B cell (primary cell): ENCODE measurements around the gene BIN2. TPM values are rescaled to one million over a fixed set of nuclear protein-coding genes. Genes with fewer than 3 reads are reported as not detected.

Experiments used
- ATAC-seq: fragments of 200-7000 bp; cut with Tn5 transposase; one replicate; pipeline ENCODE4 v1.10.0; 2021; ENCODE audit warnings: low read depth, mild to moderate bottlenecking, moderate number of reproducible peaks, moderate library complexity
- CTCF ChIA-PET: fragments of 350-600 bp; sonication (Branson Sonifier 250); formaldehyde crosslinking; loops from one replicate; lab custom pipeline; 2021; ENCODE audit warnings: antibody characterized with exemption, inconsistent platforms; lab: Charles Lee
- POLR2A ChIA-PET: fragments of 350-600 bp; sonication (Branson Sonifier 250); formaldehyde crosslinking; loops from one replicate; lab custom pipeline; 2021; ENCODE audit warnings: antibody characterized with exemption; lab: Charles Lee
- DNase-seq: peaks from one replicate; pipeline ENCODE4 v3.0.0; 2013
- H2AFZ ChIP-seq: 2 replicates; pipeline ENCODE4 v1.6.1; 2012; ENCODE audit warnings: mild to moderate bottlenecking, low read depth, low read length; ENCODE audit not compliant: insufficient read depth, poor library complexity, severe bottlenecking
- H3K27ac ChIP-seq, 2 donors: 1 replicate in 1 of 2; 2 replicates in 1 of 2; pipeline ENCODE4 v1.5.1; 2012 to 2013; ENCODE audit warnings: low read length in 2 of 2, mild to moderate bottlenecking in 2 of 2, moderate library complexity in 1 of 2
- H3K27me3 ChIP-seq, 4 experiments: fragments of 200-600 bp in 1 of 4; sonication (generic) in 1 of 4; replicated peaks in 1 of 4; 1 replicate in 2 of 4; 2 replicates in 2 of 4; pipeline versions ENCODE4 v1.6.1 to v1.7.0; 2013 to 2016; ENCODE audit warnings: low read length in 3 of 4, mild to moderate bottlenecking in 2 of 4, mixed read lengths in 1 of 4, moderate library complexity in 1 of 4; ENCODE audit not compliant: insufficient read depth in 4 of 4, control insufficient read depth in 3 of 4; ENCODE audit errors: control extremely low read depth in 1 of 4
- H3K36me3 ChIP-seq, 2 experiments: replicated peaks in 1 of 2; 1 replicate in 1 of 2; 2 replicates in 1 of 2; pipeline versions ENCODE4 v1.6.1 to v1.7.1; 2013; ENCODE audit warnings: low read length in 1 of 2; ENCODE audit not compliant: insufficient read depth in 2 of 2, control insufficient read depth in 1 of 2; ENCODE audit errors: control extremely low read depth in 1 of 2, extremely low read depth in 1 of 2
- H3K4me1 ChIP-seq, 2 donors: fragments of 200-600 bp in 1 of 2; sonication (generic) in 1 of 2; 1 replicate in 1 of 2; 2 replicates in 1 of 2; pipeline versions ENCODE4 v1.5.1 to v1.6.1; 2013 to 2017; ENCODE audit warnings: low read length in 2 of 2; ENCODE audit not compliant: control insufficient read depth in 2 of 2, insufficient read depth in 2 of 2
- H3K4me2 ChIP-seq: replicated peaks from 2 replicates; pipeline ENCODE3; 2012; ENCODE audit warnings: mild to moderate bottlenecking, low read depth, low read length; ENCODE audit not compliant: poor library complexity, severe bottlenecking
- H3K4me3 ChIP-seq, 5 experiments: fragments of 200-600 bp in 1 of 5; sonication (generic) in 1 of 5; 1 replicate in 3 of 5; 2 replicates in 2 of 5; pipeline versions ENCODE4 v1.5.1 to v1.7.0; 2011 to 2016; ENCODE audit warnings: low read length in 4 of 5, mild to moderate bottlenecking in 4 of 5, low read depth in 2 of 5, control low read depth in 1 of 5, moderate library complexity in 1 of 5; ENCODE audit not compliant: insufficient read depth in 1 of 5; ENCODE audit errors: control extremely low read depth in 1 of 5, extremely low read depth in 1 of 5
- H3K79me2 ChIP-seq: fragments of 200-600 bp; sonication (generic); one replicate; pipeline ENCODE4 v1.6.0; 2016; ENCODE audit warnings: low read length; ENCODE audit not compliant: control insufficient read depth, insufficient read depth
- H3K9ac ChIP-seq: fragments of 200-600 bp; sonication (generic); 2 replicates; pipeline ENCODE4 v1.6.1; 2017; ENCODE audit warnings: mild to moderate bottlenecking, low read length, moderate library complexity
- H3K9me3 ChIP-seq, 3 donors: one replicate each; pipeline versions ENCODE4 v1.6.1 to v1.7.1; 2013; ENCODE audit warnings: low read length in 2 of 3; ENCODE audit not compliant: control insufficient read depth in 2 of 3, insufficient read depth in 1 of 3; ENCODE audit errors: control extremely low read depth in 1 of 3
- H4K20me1 ChIP-seq: 2 replicates; pipeline ENCODE4 v1.6.0; 2012; ENCODE audit warnings: mild to moderate bottlenecking, low read length; ENCODE audit not compliant: insufficient read depth, control insufficient read depth, poor library complexity, severe bottlenecking
- H3K27ac Mint-ChIP-seq: one replicate; pipeline ENCODE4 v1.8.0; 2021; ENCODE audit warnings: mixed read lengths
- H3K27me3 Mint-ChIP-seq: one replicate; pipeline ENCODE4 v1.8.0; 2021; ENCODE audit warnings: mixed read lengths
- H3K4me1 Mint-ChIP-seq: one replicate; pipeline ENCODE4 v1.8.0; 2021; ENCODE audit warnings: mixed read lengths
- H3K4me3 Mint-ChIP-seq: one replicate; pipeline ENCODE4 v1.8.0; 2021; ENCODE audit warnings: mixed read lengths
- H3K9me3 Mint-ChIP-seq: one replicate; pipeline ENCODE4 v1.8.0; 2022; ENCODE audit warnings: mixed read lengths; ENCODE audit not compliant: insufficient read depth
- CTCF ChIP-seq: fragments of 200-600 bp; IDR thresholded peaks from one replicate; pipeline ENCODE4 v1.8.0; 2022; ENCODE audit warnings: antibody characterized with exemption, mild to moderate bottlenecking
- EZH2 ChIP-seq: IDR thresholded peaks from 2 replicates; pipeline ENCODE4 v1.6.1; 2012; ENCODE audit warnings: borderline replicate concordance, low read depth, mild to moderate bottlenecking, moderate library complexity, low read length; ENCODE audit not compliant: insufficient read depth, poor library complexity, severe bottlenecking
- WGBS: methylation state at CpG from one replicate; pipeline ENCODE4 v1.1.5; 2013; ENCODE audit warnings: missing lambda C conversion rate; ENCODE audit not compliant: insufficient coverage; 5-methylcytosine and 5-hydroxymethylcytosine counted together
- intact Hi-C: fragments of 100-400 bp; cut with micrococcal nuclease; formaldehyde crosslinking; loops from one replicate; pipeline ENCODE4 v1.10.0; 2022
- polyA plus RNA-seq: library from polyadenylated mRNA; depleted of rRNA; stranded (reverse); fragments of >200 nt; gene quantifications from 2 replicates; pipeline ENCODE4 v1.2.3, GENCODE V29; 2012
- total RNA-seq, 2 donors: library from RNA; stranded (reverse); fragments of 120-200 nt in 1 of 2; gene quantifications; 1 replicate in 1 of 2; 2 replicates in 1 of 2; pipeline versions ENCODE4 v1.2.3 to v1.2.4, GENCODE V29; 2013 to 2022

Gene BIN2
- total and polyA plus RNA-seq, 2 donors (not counting 1 experiment from before 2014, with no cell fraction given) = 41.5 to 100 TPM

GRCh38 chr12:51365276-51365675 is 41.3 kb upstream of the BIN2 start:
- 93% methylated on average over 10 of the region's 10 CpGs for WGBS
- Mint-ChIP-seq H3K27ac (no peak overlapping the region), H3K4me3 (no peak overlapping the region), H3K27me3 (no peaks in the 10 kb centered on the region), H3K9me3 (no peaks in the 10 kb centered on the region), H3K4me1 (peaks cover 40% of the 10 kb centered on the region)
- ChIA-PET POLR2A (no interaction called here), CTCF (interaction anchor here (1.2 to 3.2 kb wide), 2 partner anchors 10 to 24 kb away, joined by 3 to 12 read pairs; no protein-coding TSS in a partner anchor)
- no peak for TF ChIP-seq EZH2
- Histone ChIP-seq H3K27me3 (no peaks in the 10 kb centered on the region), H2AFZ (no peak overlapping the region), H3K9me3 (peaks cover 0 to 3% (median 0%) of the 10 kb centered on the region in 3 donors), H3K27ac (no peak overlapping the region), H3K4me2 (no peak overlapping the region), H4K20me1 (no peaks in the 10 kb centered on the region), H3K79me2 (peaks cover 36% of the 10 kb centered on the region), H3K36me3 (peaks cover 0 to 30% of the 10 kb centered on the region in 2 experiments), H3K4me3 (no peak overlapping the region), H3K9ac (no peak overlapping the region), H3K4me1 (peaks cover 35 to 48% of the 10 kb centered on the region in 2 donors)
- ATAC-seq = no peak
- intact Hi-C loops = no loop called here
- no peak for DNase-seq

- TF ChIP-seq CTCF = no peak
- no peak for TF ChIP-seq EZH2
- no peak overlapping the region for H3K27ac Mint-ChIP-seq
- Histone ChIP-seq H3K9me3 (peaks cover 0 to 3% (median 0%) of the 10 kb centered on the region in 3 donors), H3K9ac (no peak overlapping the region), H4K20me1 (no peaks in the 10 kb centered on the region), H3K79me2 (peaks cover 31% of the 10 kb centered on the region), H3K36me3 (peaks cover 0 to 38% of the 10 kb centered on the region in 2 experiments), H3K4me3 (no peak overlapping the region), H3K4me2 (no peak overlapping the region), H2AFZ (no peak overlapping the region), H3K27ac (no peak overlapping the region), H3K4me1 (peaks cover 28 to 49% of the 10 kb centered on the region in 2 donors), H3K27me3 (no peaks in the 10 kb centered on the region)
- ATAC-seq = no peak
- ChIA-PET CTCF (interaction anchor here (0.5 to 3.2 kb wide), 2 partner anchors 23 to 112 kb away, joined by 3 to 12 read pairs; no protein-coding TSS in a partner anchor), POLR2A (no interaction called here)
- 96% methylated on average over 11 of the region's 11 CpGs for WGBS
- intact Hi-C loops = no loop called here
- no peak overlapping the region for H3K4me3 Mint-ChIP-seq
- H3K27me3 Mint-ChIP-seq = no peaks in the 10 kb centered on the region
- DNase-seq = no peak
- H3K9me3 Mint-ChIP-seq = no peaks in the 10 kb centered on the region
- H3K4me1 Mint-ChIP-seq = peaks cover 40% of the 10 kb centered on the region
Measured at GRCh38 chr12:51364001-51364400, 40.0 kb upstream of the BIN2 start.
